Endothelial cell of umbilical vein (primary cell): ENCODE measurements around the gene IGHMBP2.

Source experiments
- CTCF ChIP-seq, 2 donors: IDR thresholded peaks; 1 replicate in 1 of 2; 2 replicates in 1 of 2; pipeline ENCODE4 v1.5.1; 2011; ENCODE audit warnings: low read length in 2 of 2, mild to moderate bottlenecking in 2 of 2, moderate library complexity in 2 of 2, control low read depth in 1 of 2, inconsistent platforms in 1 of 2, low read depth in 1 of 2; ENCODE audit not compliant: insufficient read depth in 1 of 2; ENCODE audit errors: extremely low read depth in 1 of 2
- MAX ChIP-seq: IDR thresholded peaks from 2 replicates; pipeline ENCODE4 v1.6.1; 2011; ENCODE audit not compliant: insufficient read depth, insufficient read length
- MYC ChIP-seq: IDR thresholded peaks from one replicate; pipeline ENCODE4 v1.6.1; 2011; ENCODE audit warnings: mild to moderate bottlenecking, low read depth, low read length
- POLR2A ChIP-seq: IDR thresholded peaks from 2 replicates; pipeline ENCODE4 v1.6.1; 2012; ENCODE audit warnings: low read depth, mild to moderate bottlenecking, control low read depth, low read length
- POLR2AphosphoS5 ChIP-seq: IDR thresholded peaks from 2 replicates; pipeline ENCODE4 v1.6.1; 2012; ENCODE audit warnings: low read depth, mild to moderate bottlenecking, control low read depth, low read length, moderate library complexity; ENCODE audit not compliant: insufficient read depth

- TF ChIP-seq CTCF (IDR thresholded peaks at IDR 0.05; ENCODE audit: extremely low read depth in 1 of 2, insufficient read depth in 1 of 2, low read depth in 1 of 2, low read length in 2 of 2) (no peak), POLR2A (no peak), MYC (no peak), MAX (no peak), POLR2AphosphoS5 (no peak)
Observed at GRCh38 chr11:68983801-68984200, 80.1 kb downstream of the IGHMBP2 start.
